Retinal pigment epithelial cell (primary cell): ENCODE results near the gene ZNF492.

ENCODE experiments used
- DNase-seq: peaks from one replicate; pipeline ENCODE4 v3.0.0-alpha.2; 2010; ENCODE audit warnings: low read depth
- H3K4me3 ChIP-seq: 2 replicates; pipeline ENCODE4 v1.5.1; 2011; ENCODE audit warnings: mild to moderate bottlenecking, low read length, control low read depth, moderate library complexity
- CTCF ChIP-seq: conservative IDR thresholded peaks from 2 replicates; pipeline ENCODE4 v1.5.1; 2011; ENCODE audit warnings: low read depth, low read length, control low read depth, inconsistent platforms

The ZNF492 gene

GRCh38 chr19:22619932-22620331 is 14.2 kb upstream of the ZNF492 start:
- no peak overlapping the region for H3K4me3 ChIP-seq
- TF ChIP-seq CTCF = no peak
- DNase-seq = no peak

GRCh38 chr19:22620401-22620800 is 13.7 kb upstream of the ZNF492 start:
- no peak overlapping the region for H3K4me3 ChIP-seq
- no peak for TF ChIP-seq CTCF
- no peak for DNase-seq

- no peak for TF ChIP-seq CTCF
These were observed 13.2 kb upstream of the ZNF492 start for GRCh38 chr19:22620912-22621311.

GRCh38 chr19:22622020-22622419 is 12.1 kb upstream of the ZNF492 start:
- H3K4me3 ChIP-seq = no peak overlapping the region
- no peak for TF ChIP-seq CTCF
- no peak for DNase-seq

More at GRCh38 chr19:22620912-22621311, 13.2 kb upstream of the ZNF492 start:
- no peak for DNase-seq
- H3K4me3 ChIP-seq = no peak overlapping the region

- H3K4me3 ChIP-seq = no peak overlapping the region
- DNase-seq = no peak
- TF ChIP-seq CTCF = no peak
These were observed 11.0 kb upstream of the ZNF492 start for GRCh38 chr19:22622901-22623840.

- no peak for DNase-seq
- no peak overlapping the region for H3K4me3 ChIP-seq
- no peak for TF ChIP-seq CTCF
These were observed 10.3 kb upstream of the ZNF492 start for GRCh38 chr19:22623841-22624221.
